GM10266 (cell line): Measurements from ENCODE around the gene SELENON.
A peak's percentile ranks its signal among the peaks of the same experiment; 100 is the strongest.

Experiments
- DNase-seq: peaks from one replicate; pipeline ENCODE4 v3.0.0; 2012; ENCODE audit errors: extremely low spot score
- CTCF ChIP-seq: IDR thresholded peaks from 2 replicates; pipeline ENCODE4 v1.5.1; 2012; ENCODE audit warnings: mild to moderate bottlenecking, low read depth; ENCODE audit not compliant: control insufficient read depth, insufficient read depth; ENCODE audit errors: missing control alignments

SELENON gene

GRCh38 chr1:25794325-25794724 lies 5.7 kb upstream of the SELENON start:
- DNase-seq: no peak
- TF ChIP-seq CTCF: no peak

GRCh38 chr1:25795211-25795610 lies 4.8 kb upstream of the SELENON start:
- no peak for TF ChIP-seq CTCF
- no peak for DNase-seq

- no peak for TF ChIP-seq CTCF
- DNase-seq: no peak
These were observed 3.8 kb upstream of the SELENON start for GRCh38 chr1:25795946-25796810.

- peak; percentile 87 for TF ChIP-seq CTCF
- DNase-seq: peak; percentile 74
These were observed 3.1 kb upstream of the SELENON start for GRCh38 chr1:25796811-25797458.

- TF ChIP-seq CTCF: peak; percentile 42
- peak; percentile 67 for DNase-seq
These were observed 2.1 kb upstream of the SELENON start for GRCh38 chr1:25797939-25798338.

GRCh38 chr1:25798666-25799351 lies 1.2 kb upstream of the SELENON start:
- TF ChIP-seq CTCF: no peak
- DNase-seq: no peak

GRCh38 chr1:25799352-25799934 lies 550 bp upstream of the SELENON start:
- DNase-seq: no peak
- no peak for TF ChIP-seq CTCF
